ACHN (cell line): ENCODE results near the gene BMERB1.
"Not testable (repeated sequence)": the region's sequence is repeated elsewhere in the genome, so short reads cannot be mapped to it uniquely, and the experiment has no call there.

Experiments used
- DNase-seq: peaks from one replicate; pipeline ENCODE4 v3.0.0-alpha.2; 2015
- in situ Hi-C: cut with HindIII; loops from 2 replicates; pipeline ENCODE4 v1.10.0; 2017; ENCODE audit warnings: low sequenced_read_pairs, low pct_ligation_motif_present, low pct_unique_long_range_greater_than_20kb

The BMERB1 gene

GRCh38 chr16:15452246-15452855 is 18.0 kb downstream of the BMERB1 start:
- in situ Hi-C loops, result no loop called here
- DNase-seq, result no peak

GRCh38 chr16:15453296-15453695 is 18.9 kb downstream of the BMERB1 start:
- in situ Hi-C loops, result not testable (repeated sequence)

GRCh38 chr16:15454933-15455332 is 20.5 kb downstream of the BMERB1 start:
- in situ Hi-C loops, result not testable (repeated sequence)

More at GRCh38 chr16:15453296-15453695, 18.9 kb downstream of the BMERB1 start:
- not testable (repeated sequence) for DNase-seq

GRCh38 chr16:15457400-15457799 is 23.0 kb downstream of the BMERB1 start:
- in situ Hi-C loops, result no loop called here
- no peak for DNase-seq

More at GRCh38 chr16:15454933-15455332, 20.5 kb downstream of the BMERB1 start:
- not testable (repeated sequence) for DNase-seq

- DNase-seq, result no peak
- in situ Hi-C loops, result no loop called here
Measured at GRCh38 chr16:15457958-15458357, 23.6 kb downstream of the BMERB1 start.

GRCh38 chr16:15459791-15460190 is 25.4 kb downstream of the BMERB1 start:
- in situ Hi-C loops, result no loop called here
- no peak for DNase-seq

- in situ Hi-C loops, result no loop called here
- DNase-seq, result no peak
Measured at GRCh38 chr16:15460601-15461000, 26.2 kb downstream of the BMERB1 start.

GRCh38 chr16:15461376-15461775 is 27.0 kb downstream of the BMERB1 start:
- DNase-seq, result no peak
- in situ Hi-C loops, result no loop called here

GRCh38 chr16:15464401-15465186 is 30.2 kb downstream of the BMERB1 start:
- no peak for DNase-seq
- in situ Hi-C loops, result no loop called here

GRCh38 chr16:15466131-15466530 is 31.7 kb downstream of the BMERB1 start:
- in situ Hi-C loops, result no loop called here

GRCh38 chr16:15466886-15467781 is 32.7 kb downstream of the BMERB1 start:
- peak; percentile 32 for DNase-seq
- in situ Hi-C loops, result no loop called here

More at GRCh38 chr16:15466131-15466530, 31.7 kb downstream of the BMERB1 start:
- no peak for DNase-seq

- DNase-seq, in situ Hi-C loops: not testable (repeated sequence)
Measured at GRCh38 chr16:15476971-15477370, 42.6 kb downstream of the BMERB1 start.

- in situ Hi-C loops, result no loop called here
- no peak for DNase-seq
Measured at GRCh38 chr16:15477802-15478201, 43.4 kb downstream of the BMERB1 start.

GRCh38 chr16:15482068-15482747 is 47.8 kb downstream of the BMERB1 start:
- peak; percentile 93 for DNase-seq
- in situ Hi-C loops, result no loop called here

GRCh38 chr16:15482748-15483298 is 48.4 kb downstream of the BMERB1 start:
- no peak for DNase-seq
- in situ Hi-C loops, result no loop called here

- in situ Hi-C loops, result no loop called here
- no peak for DNase-seq
Measured at GRCh38 chr16:15483857-15484256, 49.5 kb downstream of the BMERB1 start.

- DNase-seq, result no peak
- in situ Hi-C loops, result no loop called here
Measured at GRCh38 chr16:15484662-15485061, 50.3 kb downstream of the BMERB1 start.

- no peak for DNase-seq
- in situ Hi-C loops, result no loop called here
Measured at GRCh38 chr16:15485175-15485574, 50.8 kb downstream of the BMERB1 start.
